GM18909 (cell line): Measurements from ENCODE around the gene WBP1.
"Not testable (repeated sequence)": the region's sequence is repeated elsewhere in the genome, so short reads cannot be mapped to it uniquely, and the experiment has no call there.

ENCODE experiments used
- ATAC-seq: cut with Tn5 transposase; IDR thresholded peaks from one replicate; pipeline ENCODE4 v1.9.1; 2021; ENCODE audit warnings: mild to moderate bottlenecking; ENCODE audit not compliant: unreplicated experiment, poor library complexity

Gene WBP1

GRCh38 chr2:74474481-74474880, 16.2 kb downstream of the WBP1 start:
- no peak for ATAC-seq

DNA sequence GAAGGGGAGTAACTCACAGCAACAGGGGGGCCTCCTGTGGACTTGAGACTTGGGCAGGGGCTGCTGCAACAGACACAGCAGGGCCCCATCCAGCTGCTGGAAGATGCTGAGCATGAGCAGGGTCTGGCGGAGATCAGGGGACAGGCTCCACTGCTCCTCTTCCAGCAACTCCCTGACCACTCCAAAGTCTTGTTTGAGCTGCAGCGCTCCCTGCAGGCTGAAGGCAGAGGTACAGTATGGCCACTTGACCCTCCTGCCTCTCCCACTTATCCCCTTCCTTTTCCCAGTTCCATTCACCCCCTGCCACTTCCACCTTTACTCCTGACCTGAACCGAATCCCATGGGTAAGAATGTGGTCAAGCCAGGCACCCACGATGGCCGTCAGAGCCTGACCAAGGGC, 16.7 kb downstream of the WBP1 start:
- no peak for ATAC-seq

- ATAC-seq = no peak
These were observed 23.2 kb downstream of the WBP1 start for GRCh38 chr2:74481431-74481830.

- peak; percentile 43 for ATAC-seq
These were observed 23.9 kb downstream of the WBP1 start for GRCh38 chr2:74481961-74482800.

DNA sequence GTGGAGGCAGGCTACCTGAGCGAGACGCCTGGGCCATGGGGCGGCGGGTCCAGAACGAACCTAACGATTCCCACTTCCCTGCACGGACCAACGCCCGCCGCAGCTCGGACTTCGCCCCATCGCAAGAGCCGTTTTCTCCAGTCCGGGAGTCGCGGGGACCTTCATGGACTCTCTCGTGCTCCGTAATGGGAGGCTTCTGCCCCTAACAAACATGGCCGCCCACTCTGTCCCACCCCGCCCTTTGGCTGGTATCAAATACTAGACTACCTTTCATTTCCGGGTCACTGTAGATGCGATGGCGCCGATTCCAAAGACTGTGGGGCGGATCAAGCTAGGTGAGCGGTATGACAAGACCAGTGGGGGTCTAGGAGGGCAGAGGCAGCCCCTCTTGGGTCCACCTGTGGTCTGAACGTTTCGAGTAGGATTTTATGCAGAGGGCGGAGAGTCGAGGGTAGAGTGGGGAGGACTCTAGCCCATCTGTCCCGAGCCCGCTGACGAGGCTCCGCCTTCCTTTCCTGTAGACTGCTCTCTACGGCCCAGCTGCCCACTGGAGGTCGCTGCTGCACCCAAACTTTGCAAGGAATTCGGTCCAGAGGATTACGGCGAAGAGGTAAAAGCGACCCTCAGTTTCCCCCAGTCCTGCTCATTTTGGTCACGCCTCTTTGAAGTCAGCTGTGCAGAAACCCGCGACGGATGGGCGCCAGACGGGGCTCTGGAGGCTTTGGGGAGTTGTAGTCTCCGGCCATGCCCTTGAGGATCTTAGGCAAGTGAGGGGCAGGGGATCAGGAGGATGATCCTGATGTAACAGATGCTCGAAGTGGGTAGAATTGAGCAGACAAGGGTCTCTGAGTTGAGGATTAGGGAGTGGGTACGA, 24.8 kb downstream of the WBP1 start, which contains the start of the genes CCDC142 and TTC31:
Gene CCDC142 (minus strand): TSS at position 198 of the 874 bp plus-strand sequence. CDS start 161 bp downstream, at position 37.
Gene TTC31 (plus strand): TSS at position 281 of the 874 bp plus-strand sequence. CDS start 15 bp downstream, at position 296.
- ATAC-seq = peak; percentile 92

GRCh38 chr2:74483675-74484164, 25.5 kb downstream of the WBP1 start:
- ATAC-seq = not testable (repeated sequence)

GRCh38 chr2:74486141-74486540, 27.9 kb downstream of the WBP1 start:
- no peak for ATAC-seq

GRCh38 chr2:74488643-74489481, 30.6 kb downstream of the WBP1 start:
- no peak for ATAC-seq

- ATAC-seq = no peak
These were observed 31.7 kb downstream of the WBP1 start for GRCh38 chr2:74489906-74490305.

DNA sequence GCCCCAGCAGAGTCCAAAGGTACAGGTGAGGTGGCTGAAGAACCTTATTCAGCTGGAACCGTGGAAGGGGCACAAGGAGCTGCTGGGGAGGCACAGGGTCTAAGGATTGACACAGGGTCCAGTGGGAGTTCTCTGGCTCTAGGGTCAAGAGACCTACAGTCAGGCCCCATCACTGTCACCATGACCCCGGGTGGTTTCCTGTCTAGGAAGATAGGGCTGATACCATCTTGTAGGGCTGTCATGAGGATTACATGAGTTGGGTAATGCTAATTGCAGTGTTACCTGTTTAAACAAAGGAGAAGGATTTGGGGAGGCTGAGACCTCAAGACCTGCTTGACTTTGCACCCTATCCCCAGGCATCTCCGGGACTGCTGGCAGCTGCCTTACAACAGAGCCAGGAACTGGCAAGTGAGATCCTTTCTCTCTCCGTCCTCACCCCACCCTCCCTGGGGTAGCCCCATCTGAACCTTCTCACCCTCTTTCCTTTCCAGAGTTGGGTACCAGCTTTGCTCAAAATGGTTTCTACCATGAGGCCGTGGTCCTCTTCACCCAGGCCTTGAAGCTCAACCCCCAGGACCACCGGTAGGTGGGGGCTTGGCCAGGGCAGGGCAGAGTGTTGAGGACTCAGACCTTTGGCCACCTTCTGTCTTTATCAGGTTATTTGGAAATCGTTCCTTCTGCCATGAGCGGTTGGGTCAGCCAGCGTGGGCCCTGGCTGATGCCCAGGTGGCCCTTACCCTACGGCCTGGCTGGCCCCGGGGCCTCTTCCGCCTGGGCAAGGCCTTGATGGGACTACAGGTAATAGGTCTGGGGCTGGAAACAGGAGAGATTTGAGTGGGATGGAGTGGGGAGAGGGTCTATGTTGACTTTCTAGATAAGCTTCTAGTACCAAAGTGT, 33.7 kb downstream of the WBP1 start:
- ATAC-seq = no peak

- no peak for ATAC-seq
These were observed 35.3 kb downstream of the WBP1 start for GRCh38 chr2:74493546-74493945.

GRCh38 chr2:74495440-74495839, 37.2 kb downstream of the WBP1 start:
- ATAC-seq = no peak

- no peak for ATAC-seq
These were observed 38.9 kb downstream of the WBP1 start for GRCh38 chr2:74496997-74497776.

- no peak for ATAC-seq
These were observed 39.7 kb downstream of the WBP1 start for GRCh38 chr2:74497777-74498499.

DNA sequence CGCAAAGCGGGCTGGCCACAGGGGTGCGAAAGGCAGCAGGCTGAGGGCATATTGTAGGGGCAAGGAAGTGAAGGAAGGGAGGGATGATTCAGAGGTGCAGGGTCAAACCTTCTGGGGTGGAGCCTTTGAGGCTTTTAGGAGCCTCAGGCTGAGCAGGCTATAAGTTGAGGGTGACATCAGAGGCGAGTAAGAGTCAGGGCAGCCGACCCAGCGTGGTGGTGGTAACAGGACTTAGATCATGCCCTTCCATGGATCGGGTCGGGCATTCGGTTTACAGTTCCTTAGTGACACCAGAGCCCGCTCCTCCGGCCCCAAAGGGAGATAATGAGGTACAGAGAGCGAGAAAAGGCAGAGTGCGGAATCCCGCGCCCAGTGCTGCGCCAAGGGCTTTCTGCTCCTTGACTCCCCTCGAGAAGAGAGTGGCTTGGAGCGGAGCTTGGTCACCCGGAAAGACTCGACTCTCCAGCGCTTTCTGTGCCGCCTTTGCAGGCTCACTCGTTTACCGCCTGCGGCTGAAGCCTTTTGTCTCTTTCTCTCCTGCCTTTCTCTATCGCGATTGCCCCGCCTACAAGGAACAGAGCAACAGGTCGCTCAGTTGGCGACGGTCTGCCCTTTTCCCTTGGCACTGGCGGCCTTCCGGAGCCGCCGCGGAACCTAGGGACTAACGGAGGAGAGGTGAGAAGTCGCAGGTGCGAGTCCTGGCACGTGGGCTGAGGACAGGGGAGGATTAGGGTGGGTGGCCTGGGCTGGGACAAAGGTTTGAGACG, 40.4 kb downstream of the WBP1 start:
- ATAC-seq = no peak

DNA sequence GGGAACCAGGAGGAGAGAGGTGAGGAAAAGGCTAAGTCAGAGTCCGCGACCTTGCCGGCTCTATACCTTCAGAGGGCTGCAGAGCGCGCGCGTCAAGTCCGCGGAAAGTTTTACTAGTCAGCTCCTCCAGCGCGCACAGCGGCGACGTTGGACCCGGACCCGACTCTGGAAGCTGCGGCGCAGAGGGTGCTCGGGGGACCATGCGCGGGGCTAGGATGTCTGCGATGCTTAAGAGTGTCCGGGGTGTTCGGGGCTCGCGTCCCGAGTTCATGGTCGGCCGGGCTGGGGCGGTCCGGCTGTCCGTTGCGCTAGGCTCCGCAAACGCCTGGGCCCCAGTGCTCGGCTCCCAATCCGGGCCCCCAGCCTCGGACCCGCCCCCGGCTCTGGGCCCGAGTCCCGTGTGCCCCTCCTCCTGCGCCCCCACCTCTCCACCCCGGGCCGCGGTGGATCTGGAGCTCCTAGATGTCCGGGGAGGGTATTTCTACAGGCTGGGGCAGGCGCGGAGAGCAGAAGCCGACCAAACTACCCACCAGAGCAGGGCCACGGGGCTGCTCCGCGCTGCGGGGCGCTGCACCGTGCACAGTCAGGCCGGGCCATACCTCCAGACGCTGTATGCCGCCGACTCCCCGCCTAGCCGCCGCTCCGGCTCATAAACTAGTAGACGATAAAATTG, 41.2 kb downstream of the WBP1 start, which contains the start of gene LBX2:
Gene LBX2 (minus strand): TSS at position 337 of the 673 bp plus-strand sequence. CDS start 66 bp downstream, at position 271.
- no peak for ATAC-seq
